ENCODE data around the gene ADGRE1.

The ADGRE1 gene

GRCh38 chr19:6956573-6956972 is 69.2 kb downstream of the ADGRE1 start:
- FAIRE-seq, result no peak

DNA sequence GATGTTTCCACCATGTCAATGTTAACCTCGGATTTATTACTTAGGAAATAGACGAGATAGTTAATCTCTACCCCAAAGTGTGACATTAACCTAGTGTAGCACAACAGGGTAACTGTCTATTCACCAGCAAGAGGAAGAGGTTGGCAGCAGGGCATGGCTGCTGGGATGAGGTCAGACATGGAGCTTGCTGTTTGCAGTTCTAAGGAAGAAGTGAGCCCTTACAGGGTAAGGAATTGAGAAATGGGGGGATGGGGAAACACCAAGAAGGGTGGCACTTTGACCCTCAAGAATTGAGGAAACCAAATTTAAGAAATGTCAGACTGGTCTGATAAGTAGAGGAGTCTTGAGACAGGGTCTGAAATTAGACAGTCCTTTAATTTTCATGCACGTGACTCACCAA is 71.4 kb downstream of the ADGRE1 start:
- FAIRE-seq, result no peak

DNA sequence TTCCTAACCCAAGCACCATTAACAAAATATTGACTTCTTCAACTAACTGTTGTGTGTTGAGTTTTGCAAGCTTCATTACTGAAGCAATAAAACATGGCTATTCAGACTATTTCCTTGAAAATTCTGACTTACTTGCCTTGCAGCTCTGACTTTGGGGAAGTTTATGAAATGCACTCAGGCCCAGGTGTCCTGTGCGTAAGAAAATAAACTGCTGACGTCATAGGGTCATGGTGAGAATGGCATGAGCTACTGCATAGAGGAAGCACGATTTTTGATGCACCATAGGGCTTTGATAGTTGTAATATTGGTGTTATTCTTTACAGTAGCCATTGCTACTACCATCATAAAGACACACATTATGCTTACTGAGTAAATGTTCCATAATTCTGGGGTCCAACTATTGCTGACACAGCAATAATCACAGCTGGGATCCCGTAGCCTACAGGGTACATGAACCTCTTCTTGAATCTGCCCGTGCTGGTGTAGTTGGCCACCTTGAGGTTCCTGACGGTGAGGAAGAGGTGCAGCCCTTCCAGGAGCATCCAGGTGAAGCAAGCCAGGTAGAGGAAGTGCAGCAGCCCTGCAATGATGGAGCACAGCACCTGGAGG is 76.0 kb downstream of the ADGRE1 start:
- no peak for FAIRE-seq

DNA sequence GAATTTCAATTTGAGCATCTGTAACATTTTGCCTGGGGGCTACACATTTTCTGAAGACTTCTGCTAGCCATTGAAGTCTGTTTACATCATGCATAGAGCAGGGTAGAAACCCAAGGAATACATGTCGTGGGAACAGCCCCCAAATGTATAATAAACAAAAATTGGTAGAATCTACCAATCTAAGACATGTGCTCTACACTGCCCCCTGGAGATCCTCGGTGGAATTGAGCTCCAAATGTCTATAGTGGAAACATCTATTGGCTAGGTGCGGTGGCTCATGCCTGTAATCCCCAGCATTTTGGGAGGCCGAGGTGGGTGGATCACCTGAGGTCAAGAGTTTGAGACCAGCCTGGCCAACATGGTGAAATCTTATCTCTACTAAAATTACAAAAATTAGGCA is 76.6 kb downstream of the ADGRE1 start:
- no peak for FAIRE-seq

GRCh38 chr19:6967967-6968366 is 80.6 kb downstream of the ADGRE1 start:
- FAIRE-seq, result no peak

GRCh38 chr19:6969490-6969889 is 82.1 kb downstream of the ADGRE1 start:
- no peak for FAIRE-seq

DNA sequence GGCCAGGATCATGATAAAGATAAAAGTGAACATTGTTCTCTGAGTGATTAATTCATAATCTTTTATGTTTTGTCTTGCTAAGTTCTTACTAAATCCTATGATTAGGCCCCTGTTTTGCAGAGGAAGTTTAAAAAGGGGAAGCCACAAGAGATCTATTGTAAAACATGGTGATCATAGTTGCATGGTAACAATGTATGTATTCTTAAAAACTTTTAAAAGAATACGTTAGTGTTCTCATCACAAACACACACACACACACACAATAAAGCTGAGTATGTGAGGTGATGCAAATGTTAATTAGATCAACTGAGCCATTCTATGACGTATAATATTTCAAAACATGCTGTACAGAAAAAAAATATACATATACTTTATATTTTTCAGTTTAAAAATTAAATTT is 82.6 kb downstream of the ADGRE1 start:
- no peak for FAIRE-seq

- no peak for FAIRE-seq
Measured at GRCh38 chr19:6970443-6970842, 83.1 kb downstream of the ADGRE1 start.

GRCh38 chr19:6971366-6971765 is 84.0 kb downstream of the ADGRE1 start:
- FAIRE-seq, result no peak

- FAIRE-seq, result no peak
Measured at GRCh38 chr19:6976197-6976596, 88.8 kb downstream of the ADGRE1 start.

GRCh38 chr19:6979399-6979798 is 92.0 kb downstream of the ADGRE1 start:
- no peak for FAIRE-seq

- no peak for FAIRE-seq
Measured at GRCh38 chr19:6983448-6983847, 96.1 kb downstream of the ADGRE1 start.

GRCh38 chr19:6987850-6988249 is 100.5 kb downstream of the ADGRE1 start:
- FAIRE-seq, result no peak

- no peak for FAIRE-seq
Measured at GRCh38 chr19:6988257-6988656, 100.9 kb downstream of the ADGRE1 start.

Measured in G401.6 (cell line).